CD4-positive, alpha-beta T cell treated with Interleukin-1 beta for 1 hour (primary cell): ENCODE measurements around the gene STAU1.
"Not testable (repeated sequence)": the region's sequence is repeated elsewhere in the genome, so short reads cannot be mapped to it uniquely, and the experiment has no call there.

ENCODE experiments used
- DNase-seq, 2 donors: peaks; one replicate each; pipeline ENCODE4 v3.0.0-alpha.2; 2020 to 2022

Gene STAU1

GRCh38 chr20:49112596-49113274, 75.4 kb downstream of the STAU1 start:
- DNase-seq = no peak

- no peak for DNase-seq
These were observed 77.1 kb downstream of the STAU1 start for GRCh38 chr20:49110767-49111694.

- DNase-seq = no peak
These were observed 81.8 kb downstream of the STAU1 start for GRCh38 chr20:49106328-49106727.

- DNase-seq = not testable (repeated sequence)
These were observed 83.1 kb downstream of the STAU1 start for GRCh38 chr20:49104979-49105547.

- no peak for DNase-seq
These were observed 83.8 kb downstream of the STAU1 start for GRCh38 chr20:49104365-49104648.

- DNase-seq = no peak
These were observed 84.3 kb downstream of the STAU1 start for GRCh38 chr20:49103647-49104364.

- DNase-seq = no peak
These were observed 85.1 kb downstream of the STAU1 start for GRCh38 chr20:49103019-49103418.

GRCh38 chr20:49100972-49101371, 87.2 kb downstream of the STAU1 start:
- peak in 1 of 2 donors; percentile 3 for DNase-seq

- not testable (repeated sequence) for DNase-seq
These were observed 87.8 kb downstream of the STAU1 start for GRCh38 chr20:49100292-49100691.

GRCh38 chr20:49099011-49099410, 89.1 kb downstream of the STAU1 start:
- no peak for DNase-seq

- DNase-seq = no peak
These were observed 90.0 kb downstream of the STAU1 start for GRCh38 chr20:49098136-49098535.

- no peak for DNase-seq
These were observed 91.0 kb downstream of the STAU1 start for GRCh38 chr20:49097159-49097558.

- DNase-seq = no peak
These were observed 91.9 kb downstream of the STAU1 start for GRCh38 chr20:49096203-49096730.

GRCh38 chr20:49091762-49092161, 96.4 kb downstream of the STAU1 start:
- DNase-seq = no peak

GRCh38 chr20:49091104-49091503, 97.0 kb downstream of the STAU1 start:
- DNase-seq = no peak

GRCh38 chr20:49082295-49082694, 105.8 kb downstream of the STAU1 start:
- not testable (repeated sequence) for DNase-seq

GRCh38 chr20:49078310-49078709, 109.8 kb downstream of the STAU1 start:
- no peak for DNase-seq

GRCh38 chr20:49074521-49074920, 113.6 kb downstream of the STAU1 start:
- DNase-seq = no peak
